Measurements from ENCODE around the gene LDLRAD4.

- TF ChIP-seq CTCF (conservative IDR thresholded peaks at IDR 0.05) (no peak), ZFX (IDR thresholded peaks at IDR 0.05) (no peak)
These were observed 60.9 kb downstream of the LDLRAD4 start for GRCh38 chr18:13279181-13280069.
